GM23338 (cell line): Measurements from ENCODE around the gene DUS4L. TPM values are rescaled to one million over a fixed set of nuclear protein-coding genes. Genes with fewer than 3 reads are reported as not detected.

ENCODE experiments used
- ATAC-seq: fragments of 200-7000 bp; cut with Tn5 transposase; 3 replicates; pipeline ENCODE4 v1.9.1; 2020
- DNase-seq: peaks from one replicate; pipeline ENCODE4 v3.0.0-alpha.2; 2015; ENCODE audit warnings: low spot score
- H2AFZ ChIP-seq: fragments of 200-600 bp; sonication (generic); 2 replicates; pipeline ENCODE4 v1.8.0; 2016; ENCODE audit warnings: antibody characterized with exemption, mild to moderate bottlenecking, moderate library complexity
- H3F3A ChIP-seq: fragments of 200-600 bp; sonication (generic); replicated peaks from 2 replicates; pipeline ENCODE4 v1.8.0; 2017; ENCODE audit warnings: antibody characterized with exemption, mixed run types, low read depth
- H3K27ac ChIP-seq: fragments of 200-600 bp; sonication (generic); 2 replicates; pipeline ENCODE4 v1.6.1; 2016; ENCODE audit warnings: low read depth
- H3K27me3 ChIP-seq: fragments of 200-600 bp; sonication (generic); 2 replicates; pipeline ENCODE4 v1.8.0; 2016; ENCODE audit warnings: mild to moderate bottlenecking, mixed run types, moderate library complexity; ENCODE audit not compliant: insufficient read depth
- H3K36me3 ChIP-seq: fragments of 200-600 bp; sonication (generic); 2 replicates; pipeline ENCODE4 v1.8.0; 2016; ENCODE audit warnings: mild to moderate bottlenecking; ENCODE audit not compliant: insufficient read depth
- H3K4me1 ChIP-seq: fragments of 200-600 bp; sonication (generic); 2 replicates; pipeline ENCODE4 v1.8.0; 2016; ENCODE audit warnings: mild to moderate bottlenecking, moderate library complexity; ENCODE audit not compliant: insufficient read depth
- H3K4me2 ChIP-seq: fragments of 200-600 bp; sonication (generic); 2 replicates; pipeline ENCODE4 v1.7.1; 2017; ENCODE audit warnings: mixed run types
- H3K4me3 ChIP-seq: fragments of 200-600 bp; sonication (generic); 2 replicates; pipeline ENCODE4 v1.6.1; 2016; ENCODE audit warnings: mixed run types
- H3K79me2 ChIP-seq: fragments of 200-600 bp; sonication (generic); replicated peaks from 2 replicates; pipeline ENCODE4 v1.8.0; 2017; ENCODE audit warnings: mild to moderate bottlenecking; ENCODE audit not compliant: insufficient read depth
- H3K9me2 ChIP-seq: fragments of 200-600 bp; sonication (generic); 2 replicates; pipeline ENCODE4 v1.8.0; 2017; ENCODE audit not compliant: insufficient read depth
- H4K20me1 ChIP-seq: fragments of 200-600 bp; sonication (generic); replicated peaks from 2 replicates; pipeline ENCODE4 v1.8.0; 2017; ENCODE audit warnings: mild to moderate bottlenecking; ENCODE audit not compliant: insufficient read depth
- H3K27ac Mint-ChIP-seq: 2 replicates; pipeline ENCODE4 v1.8.0; 2020; ENCODE audit warnings: inconsistent platforms, mild to moderate bottlenecking, moderate library complexity, mixed read lengths
- H3K27me3 Mint-ChIP-seq: 3 replicates; pipeline ENCODE4 v1.8.0; 2022; ENCODE audit warnings: low read depth, mild to moderate bottlenecking, moderate library complexity, mixed read lengths, inconsistent platforms; ENCODE audit not compliant: insufficient read depth, poor library complexity
- H3K36me3 Mint-ChIP-seq: 3 replicates; pipeline ENCODE4 v1.8.0; 2021; ENCODE audit warnings: low read depth, mild to moderate bottlenecking, inconsistent platforms, moderate library complexity, mixed read lengths
- H3K4me1 Mint-ChIP-seq: 3 replicates; pipeline ENCODE4 v1.8.0; 2020; ENCODE audit warnings: mild to moderate bottlenecking, inconsistent platforms, mixed read lengths
- H3K4me3 Mint-ChIP-seq: 3 replicates; pipeline ENCODE4 v1.8.0; 2021; ENCODE audit warnings: moderate library complexity, mild to moderate bottlenecking, inconsistent platforms, mixed read lengths
- H3K9me3 Mint-ChIP-seq: 3 replicates; pipeline ENCODE4 v1.8.0; 2020; ENCODE audit warnings: moderate library complexity, mild to moderate bottlenecking, inconsistent platforms, mixed read lengths
- CREB1 ChIP-seq: fragments of 250-450 bp; sonication (Bioruptor Pico); IDR thresholded peaks from 2 replicates; pipeline ENCODE4 v1.5.0; 2020; ENCODE audit warnings: low read depth, mild to moderate bottlenecking, moderate library complexity
- POLR2AphosphoS5 ChIP-seq: IDR thresholded peaks from 2 replicates; pipeline ENCODE4 v1.6.1; 2016; ENCODE audit warnings: antibody characterized with exemption, low read depth
- ZNF331 ChIP-seq: fragments of 250-450 bp; sonication (Bioruptor Pico); IDR thresholded peaks from 2 replicates; pipeline ENCODE4 v1.5.0; 2020; ENCODE audit warnings: low read depth, mild to moderate bottlenecking, moderate library complexity
- polyA plus RNA-seq: library from polyadenylated mRNA; unstranded; fragments of >200 nt; fragmentation: Nextera tagmentation; extraction: Ambion mirVana; gene quantifications from 2 replicates; pipeline ENCODE4 v1.2.1, GENCODE V29; 2016
- total RNA-seq: library from RNA; depleted of rRNA; stranded (reverse); fragments of >200 nt; shearing (Covaris generic); gene quantifications from 2 replicates; pipeline ENCODE4 v1.2.3, GENCODE V29; 2014
- TF ChIP-seq, protein P1 (sequence below): fragments of 250-450 bp; sonication (Bioruptor Pico); IDR thresholded peaks from 2 replicates; pipeline ENCODE4 v1.5.0; 2020; ENCODE audit warnings: mild to moderate bottlenecking, moderate library complexity

The DUS4L gene
- total and polyA plus RNA-seq, 2 experiments from 2014 or later = 16.7 to 22.9 TPM

DNA sequence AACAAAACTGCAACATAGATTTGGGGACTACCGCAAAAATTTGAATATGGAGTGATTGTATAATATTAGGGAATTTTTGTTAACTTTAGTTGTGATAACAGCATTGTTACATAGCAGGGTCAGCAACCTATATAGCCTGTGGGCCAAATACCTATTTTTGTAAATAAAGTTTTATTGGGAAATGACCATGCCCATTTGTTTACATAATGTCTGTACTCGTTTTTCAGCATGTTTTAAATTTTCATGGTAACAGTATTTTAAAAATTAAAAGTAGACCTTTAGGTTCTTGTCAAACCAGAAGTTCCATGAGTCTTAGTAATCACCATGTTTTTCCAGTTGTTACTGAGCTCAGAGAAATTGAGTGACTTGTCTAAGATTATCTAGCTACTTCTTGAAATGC is 20.9 kb downstream of the DUS4L start (continued):
- TF ChIP-seq, protein P1, sequence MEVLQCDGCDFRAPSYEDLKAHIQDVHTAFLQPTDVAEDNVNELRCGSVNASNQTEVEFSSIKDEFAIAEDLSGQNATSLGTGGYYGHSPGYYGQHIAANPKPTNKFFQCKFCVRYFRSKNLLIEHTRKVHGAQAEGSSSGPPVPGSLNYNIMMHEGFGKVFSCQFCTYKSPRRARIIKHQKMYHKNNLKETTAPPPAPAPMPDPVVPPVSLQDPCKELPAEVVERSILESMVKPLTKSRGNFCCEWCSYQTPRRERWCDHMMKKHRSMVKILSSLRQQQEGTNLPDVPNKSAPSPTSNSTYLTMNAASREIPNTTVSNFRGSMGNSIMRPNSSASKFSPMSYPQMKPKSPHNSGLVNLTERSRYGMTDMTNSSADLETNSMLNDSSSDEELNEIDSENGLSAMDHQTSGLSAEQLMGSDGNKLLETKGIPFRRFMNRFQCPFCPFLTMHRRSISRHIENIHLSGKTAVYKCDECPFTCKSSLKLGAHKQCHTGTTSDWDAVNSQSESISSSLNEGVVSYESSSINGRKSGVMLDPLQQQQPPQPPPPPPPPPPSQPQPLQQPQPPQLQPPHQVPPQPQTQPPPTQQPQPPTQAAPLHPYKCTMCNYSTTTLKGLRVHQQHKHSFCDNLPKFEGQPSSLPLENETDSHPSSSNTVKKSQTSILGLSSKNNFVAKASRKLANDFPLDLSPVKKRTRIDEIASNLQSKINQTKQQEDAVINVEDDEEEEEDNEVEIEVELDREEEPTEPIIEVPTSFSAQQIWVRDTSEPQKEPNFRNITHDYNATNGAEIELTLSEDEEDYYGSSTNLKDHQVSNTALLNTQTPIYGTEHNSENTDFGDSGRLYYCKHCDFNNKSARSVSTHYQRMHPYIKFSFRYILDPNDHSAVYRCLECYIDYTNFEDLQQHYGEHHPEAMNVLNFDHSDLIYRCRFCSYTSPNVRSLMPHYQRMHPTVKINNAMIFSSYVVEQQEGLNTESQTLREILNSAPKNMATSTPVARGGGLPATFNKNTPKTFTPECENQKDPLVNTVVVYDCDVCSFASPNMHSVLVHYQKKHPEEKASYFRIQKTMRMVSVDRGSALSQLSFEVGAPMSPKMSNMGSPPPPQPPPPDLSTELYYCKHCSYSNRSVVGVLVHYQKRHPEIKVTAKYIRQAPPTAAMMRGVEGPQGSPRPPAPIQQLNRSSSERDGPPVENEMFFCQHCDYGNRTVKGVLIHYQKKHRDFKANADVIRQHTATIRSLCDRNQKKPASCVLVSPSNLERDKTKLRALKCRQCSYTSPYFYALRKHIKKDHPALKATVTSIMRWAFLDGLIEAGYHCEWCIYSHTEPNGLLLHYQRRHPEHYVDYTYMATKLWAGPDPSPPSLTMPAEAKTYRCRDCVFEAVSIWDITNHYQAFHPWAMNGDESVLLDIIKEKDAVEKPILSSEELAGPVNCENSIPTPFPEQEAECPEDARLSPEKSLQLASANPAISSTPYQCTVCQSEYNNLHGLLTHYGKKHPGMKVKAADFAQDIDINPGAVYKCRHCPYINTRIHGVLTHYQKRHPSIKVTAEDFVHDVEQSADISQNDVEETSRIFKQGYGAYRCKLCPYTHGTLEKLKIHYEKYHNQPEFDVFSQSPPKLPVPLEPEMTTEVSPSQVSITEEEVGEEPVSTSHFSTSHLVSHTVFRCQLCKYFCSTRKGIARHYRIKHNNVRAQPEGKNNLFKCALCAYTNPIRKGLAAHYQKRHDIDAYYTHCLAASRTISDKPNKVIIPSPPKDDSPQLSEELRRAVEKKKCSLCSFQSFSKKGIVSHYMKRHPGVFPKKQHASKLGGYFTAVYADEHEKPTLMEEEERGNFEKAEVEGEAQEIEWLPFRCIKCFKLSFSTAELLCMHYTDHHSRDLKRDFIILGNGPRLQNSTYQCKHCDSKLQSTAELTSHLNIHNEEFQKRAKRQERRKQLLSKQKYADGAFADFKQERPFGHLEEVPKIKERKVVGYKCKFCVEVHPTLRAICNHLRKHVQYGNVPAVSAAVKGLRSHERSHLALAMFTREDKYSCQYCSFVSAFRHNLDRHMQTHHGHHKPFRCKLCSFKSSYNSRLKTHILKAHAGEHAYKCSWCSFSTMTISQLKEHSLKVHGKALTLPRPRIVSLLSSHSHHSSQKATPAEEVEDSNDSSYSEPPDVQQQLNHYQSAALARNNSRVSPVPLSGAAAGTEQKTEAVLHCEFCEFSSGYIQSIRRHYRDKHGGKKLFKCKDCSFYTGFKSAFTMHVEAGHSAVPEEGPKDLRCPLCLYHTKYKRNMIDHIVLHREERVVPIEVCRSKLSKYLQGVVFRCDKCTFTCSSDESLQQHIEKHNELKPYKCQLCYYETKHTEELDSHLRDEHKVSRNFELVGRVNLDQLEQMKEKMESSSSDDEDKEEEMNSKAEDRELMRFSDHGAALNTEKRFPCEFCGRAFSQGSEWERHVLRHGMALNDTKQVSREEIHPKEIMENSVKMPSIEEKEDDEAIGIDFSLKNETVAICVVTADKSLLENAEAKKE (CRISPR knock-in tag) = no peak

GRCh38 chr7:107588529-107589130 is 24.9 kb downstream of the DUS4L start:
- Mint-ChIP-seq H3K36me3 (peaks cover 12% of the 10 kb centered on the region), H3K4me1 (no peaks in the 10 kb centered on the region), H3K27me3 (peaks cover 7% of the 10 kb centered on the region), H3K9me3 (peaks cover 3% of the 10 kb centered on the region; the same call in 2 of the 3 replicates), H3K4me3 (no peak overlapping the region), H3K27ac (no peak overlapping the region)
- no peaks in the 10 kb centered on the region for H3K79me2 ChIP-seq
- H3K4me1 ChIP-seq = no peaks in the 10 kb centered on the region
- no peaks in the 10 kb centered on the region for H3K36me3 ChIP-seq
- no peak for ATAC-seq
- no peaks in the 10 kb centered on the region; the same call in 1 of the 2 replicates for H4K20me1 ChIP-seq
- H2AFZ ChIP-seq = no peak overlapping the region
- H3K27me3 ChIP-seq = no peaks in the 10 kb centered on the region
- no peak overlapping the region for H3K27ac ChIP-seq
- no peak for DNase-seq
- H3K9me2 ChIP-seq = no peaks in the 10 kb centered on the region
- TF ChIP-seq CREB1 (CRISPR knock-in tag) (no peak), POLR2AphosphoS5 (no peak), ZNF331 (CRISPR knock-in tag) (no peak)
- TF ChIP-seq, protein P1 (CRISPR knock-in tag) = no peak
- H3K4me2 ChIP-seq = no peak overlapping the region
- no peak overlapping the region for H3K4me3 ChIP-seq
- H3F3A ChIP-seq = no peaks in the 10 kb centered on the region
